Measurements from ENCODE around the gene PTPRN2.

The PTPRN2 gene

DNA sequence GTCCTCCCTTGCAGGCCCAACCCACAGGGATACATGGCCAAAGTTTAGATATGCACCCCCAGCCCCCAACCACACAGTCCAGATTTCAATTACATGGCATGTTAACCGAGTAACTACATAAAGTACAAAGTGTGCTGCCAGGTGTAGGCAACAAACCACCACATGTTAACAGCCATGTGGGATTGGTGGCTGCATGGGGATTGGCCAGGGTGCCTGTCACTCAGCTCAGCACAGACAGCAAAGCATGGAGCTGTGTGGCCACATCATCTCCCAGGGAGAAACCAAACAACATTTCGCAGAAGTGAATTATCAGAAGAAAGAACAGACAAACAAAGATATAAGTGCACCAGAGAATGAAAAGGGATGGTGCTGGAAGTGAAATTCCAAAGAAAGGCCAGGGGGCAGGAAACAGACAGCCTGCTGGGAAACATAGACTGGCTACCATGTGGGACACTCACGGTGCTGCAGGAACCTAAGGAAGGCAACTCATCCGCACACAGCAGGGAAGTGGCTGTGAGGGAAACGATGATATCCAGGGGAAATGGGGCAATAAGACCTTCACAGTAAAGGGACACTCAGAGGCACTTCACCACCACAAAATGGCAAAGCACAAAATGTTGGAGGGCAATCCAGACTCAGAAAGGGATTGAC, 171.2 kb downstream of the PTPRN2 start:
- Histone ChIP-seq H2BK5ac (ENCODE audit: low read length) (no peak overlapping the region), H2BK120ac (ENCODE audit: low read depth, low read length) (no peak overlapping the region), H3K79me2 (ENCODE audit: control insufficient read depth, insufficient read depth, low read length) (no peaks in the 10 kb centered on the region), H4K8ac (ENCODE audit: low read depth, low read length) (no peak overlapping the region), H3K4ac (ENCODE audit: low read depth, low read length) (no peak overlapping the region), H2AK5ac (ENCODE audit: low read length) (no peak overlapping the region), H3K4me3 (ENCODE audit: low read length) (no peak overlapping the region), H3K27me3 (ENCODE audit: insufficient read depth, low read length, poor library complexity) (no peaks in the 10 kb centered on the region), H4K5ac (ENCODE audit: low read length) (no peak overlapping the region), H3K79me1 (ENCODE audit: low read length) (no peaks in the 10 kb centered on the region), H3K36me3 (ENCODE audit: control insufficient read depth, insufficient read depth, low read length) (no peaks in the 10 kb centered on the region), H3K18ac (ENCODE audit: low read length) (no peak overlapping the region), H2BK15ac (replicated peaks; ENCODE audit: low read depth) (no peak overlapping the region), H3K9ac (ENCODE audit: low read length) (no peak overlapping the region), H3K4me2 (ENCODE audit: low read length) (no peak overlapping the region), H3K4me1 (ENCODE audit: control insufficient read depth, low read depth, low read length) (no peaks in the 10 kb centered on the region), H3K27ac (ENCODE audit: low read depth, low read length) (no peak overlapping the region), H3K23ac (ENCODE audit: low read length) (no peak overlapping the region), H3K56ac (ENCODE audit: low read length) (no peak overlapping the region)
- WGBS (ENCODE audit: extremely low coverage, insufficient coverage, low lambda C conversion rate) = no CpG with 5 or more reads among the region's 5 CpGs
- no peak for DNase-seq

DNA sequence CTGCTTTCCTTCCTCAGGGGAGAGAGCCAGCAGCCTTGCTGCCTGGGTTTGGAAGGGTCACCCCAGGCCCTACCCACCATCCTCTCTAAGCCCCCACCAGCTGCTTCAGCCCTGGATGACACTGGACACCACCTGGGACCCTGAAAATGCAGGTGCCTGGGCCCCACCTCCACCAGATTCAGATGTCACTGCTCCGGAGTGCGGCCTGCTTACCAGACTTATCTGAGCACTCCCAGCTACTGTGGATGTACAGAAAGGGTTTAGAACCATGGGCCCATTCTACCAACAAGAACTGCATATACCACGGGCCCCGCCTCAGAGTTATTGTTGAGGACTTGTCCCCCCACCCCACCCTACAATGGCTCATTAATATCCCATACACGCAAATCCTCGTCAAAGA, 172.3 kb downstream of the PTPRN2 start:
- H4K8ac ChIP-seq (ENCODE audit: low read depth, low read length) = no peak overlapping the region
- no CpG with 5 or more reads among the region's 6 CpGs for WGBS (ENCODE audit: extremely low coverage, insufficient coverage, low lambda C conversion rate)
- no peak overlapping the region for H2AK5ac ChIP-seq (ENCODE audit: low read length)
- H3K56ac ChIP-seq (ENCODE audit: low read length) = no peak overlapping the region
- no peaks in the 10 kb centered on the region for H3K4me1 ChIP-seq (ENCODE audit: control insufficient read depth, low read depth, low read length)
- no peaks in the 10 kb centered on the region for H3K79me1 ChIP-seq (ENCODE audit: low read length)
- H3K4me3 ChIP-seq (ENCODE audit: low read length) = no peak overlapping the region
- DNase-seq = no peak
- no peak overlapping the region for H3K9ac ChIP-seq (ENCODE audit: low read length)
- H3K23ac ChIP-seq (ENCODE audit: low read length) = no peak overlapping the region
- no peak overlapping the region for H4K5ac ChIP-seq (ENCODE audit: low read length)
- no peaks in the 10 kb centered on the region for H3K36me3 ChIP-seq (ENCODE audit: control insufficient read depth, insufficient read depth, low read length)
- H3K27me3 ChIP-seq (ENCODE audit: insufficient read depth, low read length, poor library complexity) = no peaks in the 10 kb centered on the region
- no peak overlapping the region for H3K4me2 ChIP-seq (ENCODE audit: low read length)
- H2BK120ac ChIP-seq (ENCODE audit: low read depth, low read length) = no peak overlapping the region
- H2BK15ac ChIP-seq (replicated peaks; ENCODE audit: low read depth) = no peak overlapping the region
- H3K79me2 ChIP-seq (ENCODE audit: control insufficient read depth, insufficient read depth, low read length) = no peaks in the 10 kb centered on the region
- H3K18ac ChIP-seq (ENCODE audit: low read length) = no peak overlapping the region
- no peak overlapping the region for H3K4ac ChIP-seq (ENCODE audit: low read depth, low read length)
- no peak overlapping the region for H2BK5ac ChIP-seq (ENCODE audit: low read length)
- H3K27ac ChIP-seq (ENCODE audit: low read depth, low read length) = no peak overlapping the region

GRCh38 chr7:158414486-158414961, 173.1 kb downstream of the PTPRN2 start:
- Histone ChIP-seq H3K23ac (ENCODE audit: low read length) (no peak overlapping the region), H3K79me1 (ENCODE audit: low read length) (no peaks in the 10 kb centered on the region), H3K56ac (ENCODE audit: low read length) (no peak overlapping the region), H4K5ac (ENCODE audit: low read length) (no peak overlapping the region), H4K8ac (ENCODE audit: low read depth, low read length) (no peak overlapping the region), H2BK5ac (ENCODE audit: low read length) (no peak overlapping the region), H2BK120ac (ENCODE audit: low read depth, low read length) (no peak overlapping the region), H3K36me3 (ENCODE audit: control insufficient read depth, insufficient read depth, low read length) (no peaks in the 10 kb centered on the region), H3K27me3 (ENCODE audit: insufficient read depth, low read length, poor library complexity) (no peaks in the 10 kb centered on the region), H3K4ac (ENCODE audit: low read depth, low read length) (no peak overlapping the region), H2BK15ac (replicated peaks; ENCODE audit: low read depth) (no peak overlapping the region), H3K4me2 (ENCODE audit: low read length) (no peak overlapping the region), H3K79me2 (ENCODE audit: control insufficient read depth, insufficient read depth, low read length) (no peaks in the 10 kb centered on the region), H3K9ac (ENCODE audit: low read length) (no peak overlapping the region), H3K18ac (ENCODE audit: low read length) (no peak overlapping the region), H3K4me3 (ENCODE audit: low read length) (no peak overlapping the region), H3K27ac (ENCODE audit: low read depth, low read length) (no peak overlapping the region), H3K4me1 (ENCODE audit: control insufficient read depth, low read depth, low read length) (no peaks in the 10 kb centered on the region), H2AK5ac (ENCODE audit: low read length) (no peak overlapping the region)
- WGBS (ENCODE audit: extremely low coverage, insufficient coverage, low lambda C conversion rate) = no CpG with 5 or more reads among the region's 16 CpGs
- DNase-seq = no peak

DNA sequence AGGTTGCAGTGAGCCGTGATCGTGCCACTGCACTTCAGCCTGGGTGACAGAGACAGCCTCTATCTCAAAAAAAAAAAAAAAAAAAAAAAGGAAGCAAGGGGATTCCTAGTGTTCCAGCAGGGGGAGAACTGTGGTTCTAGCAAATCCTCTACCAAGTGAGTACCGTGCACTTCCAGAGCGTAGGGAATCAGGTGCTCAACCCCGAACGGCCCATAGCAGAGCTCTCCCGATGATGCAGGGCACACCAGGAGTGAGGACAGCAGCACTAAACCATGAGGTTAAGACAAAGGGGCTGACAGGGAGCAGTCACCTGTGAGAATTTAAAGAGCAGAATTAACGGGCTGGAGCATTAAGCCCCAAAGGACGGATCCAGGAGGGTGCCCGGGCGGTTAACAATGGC, 173.6 kb downstream of the PTPRN2 start:
- Histone ChIP-seq H3K27me3 (ENCODE audit: insufficient read depth, low read length, poor library complexity) (no peaks in the 10 kb centered on the region), H3K56ac (ENCODE audit: low read length) (no peak overlapping the region), H3K79me1 (ENCODE audit: low read length) (no peaks in the 10 kb centered on the region), H3K18ac (ENCODE audit: low read length) (no peak overlapping the region), H3K79me2 (ENCODE audit: control insufficient read depth, insufficient read depth, low read length) (no peaks in the 10 kb centered on the region), H2BK15ac (replicated peaks; ENCODE audit: low read depth) (no peak overlapping the region), H2BK120ac (ENCODE audit: low read depth, low read length) (no peak overlapping the region), H3K4me1 (ENCODE audit: control insufficient read depth, low read depth, low read length) (no peaks in the 10 kb centered on the region), H2BK5ac (ENCODE audit: low read length) (no peak overlapping the region), H3K36me3 (ENCODE audit: control insufficient read depth, insufficient read depth, low read length) (no peaks in the 10 kb centered on the region), H3K4me2 (ENCODE audit: low read length) (no peak overlapping the region), H4K8ac (ENCODE audit: low read depth, low read length) (no peak overlapping the region), H3K4me3 (ENCODE audit: low read length) (no peak overlapping the region), H3K27ac (ENCODE audit: low read depth, low read length) (no peak overlapping the region), H3K23ac (ENCODE audit: low read length) (no peak overlapping the region), H4K5ac (ENCODE audit: low read length) (no peak overlapping the region), H3K9ac (ENCODE audit: low read length) (no peak overlapping the region), H3K4ac (ENCODE audit: low read depth, low read length) (no peak overlapping the region), H2AK5ac (ENCODE audit: low read length) (no peak overlapping the region)
- no CpG with 5 or more reads among the region's 11 CpGs for WGBS (ENCODE audit: extremely low coverage, insufficient coverage, low lambda C conversion rate)
- peak; percentile 53 for DNase-seq

GRCh38 chr7:158411232-158411950, 176.2 kb downstream of the PTPRN2 start:
- no CpG with 5 or more reads among the region's 24 CpGs for WGBS (ENCODE audit: extremely low coverage, insufficient coverage, low lambda C conversion rate)
- Histone ChIP-seq H3K4me2 (ENCODE audit: low read length) (no peak overlapping the region), H2BK15ac (replicated peaks; ENCODE audit: low read depth) (no peak overlapping the region), H3K4me3 (ENCODE audit: low read length) (no peak overlapping the region), H3K56ac (ENCODE audit: low read length) (no peak overlapping the region), H4K5ac (ENCODE audit: low read length) (no peak overlapping the region), H3K9ac (ENCODE audit: low read length) (no peak overlapping the region), H3K27me3 (ENCODE audit: insufficient read depth, low read length, poor library complexity) (no peaks in the 10 kb centered on the region), H3K79me1 (ENCODE audit: low read length) (no peaks in the 10 kb centered on the region), H3K36me3 (ENCODE audit: control insufficient read depth, insufficient read depth, low read length) (no peaks in the 10 kb centered on the region), H2BK120ac (ENCODE audit: low read depth, low read length) (no peak overlapping the region), H3K18ac (ENCODE audit: low read length) (no peak overlapping the region), H3K4me1 (ENCODE audit: control insufficient read depth, low read depth, low read length) (no peaks in the 10 kb centered on the region), H2BK5ac (ENCODE audit: low read length) (no peak overlapping the region), H2AK5ac (ENCODE audit: low read length) (no peak overlapping the region), H4K8ac (ENCODE audit: low read depth, low read length) (no peak overlapping the region), H3K4ac (ENCODE audit: low read depth, low read length) (no peak overlapping the region), H3K27ac (ENCODE audit: low read depth, low read length) (no peak overlapping the region), H3K23ac (ENCODE audit: low read length) (no peak overlapping the region), H3K79me2 (ENCODE audit: control insufficient read depth, insufficient read depth, low read length) (no peaks in the 10 kb centered on the region)
- DNase-seq = no peak
